HepG2 (cell line): ENCODE results near the gene IRGQ.

Source experiments
- E2F5 ChIP-seq: sonication (generic); formaldehyde crosslinking; conservative IDR thresholded peaks from 2 replicates; pipeline ENCODE4 v1.4.0; 2020; ENCODE audit warnings: missing genetic modification reagents
- GMEB1 ChIP-seq: sonication (generic); formaldehyde crosslinking; IDR thresholded peaks from 2 replicates; pipeline ENCODE4 v1.5.1; 2020; ENCODE audit warnings: missing genetic modification reagents, mild to moderate bottlenecking, borderline replicate concordance
- MXI1 ChIP-seq: IDR thresholded peaks from 3 replicates; pipeline ENCODE4 v1.6.1; 2012; ENCODE audit warnings: low read depth, low read length, inconsistent platforms, borderline replicate concordance
- NR1H2 ChIP-seq: sonication (generic); formaldehyde crosslinking; IDR thresholded peaks from 2 replicates; pipeline ENCODE4 v1.8.1; 2022; ENCODE audit warnings: low read depth, missing genetic modification reagents, borderline replicate concordance
- RFX5 ChIP-seq: IDR thresholded peaks from 2 replicates; pipeline ENCODE4 v1.6.1; 2011; ENCODE audit warnings: low read depth, low read length, improper control_type of control experiment
- TARDBP ChIP-seq: sonication (generic); formaldehyde crosslinking; IDR thresholded peaks from 2 replicates; pipeline ENCODE4 v1.8.0; 2022; ENCODE audit warnings: mild to moderate bottlenecking, missing genetic modification reagents
- TF ChIP-seq, protein P1 (sequence below): sonication (generic); formaldehyde crosslinking; IDR thresholded peaks from 2 replicates; pipeline ENCODE4 v1.5.0; 2020; ENCODE audit warnings: mild to moderate bottlenecking, missing genetic modification reagents, moderate library complexity
- TF ChIP-seq, protein P2 (sequence below): sonication (generic); formaldehyde crosslinking; IDR thresholded peaks from 2 replicates; pipeline ENCODE4 v1.8.1; 2023; ENCODE audit warnings: mild to moderate bottlenecking, missing genetic modification reagents
- TF ChIP-seq, protein P3 (sequence below): sonication (generic); formaldehyde crosslinking; IDR thresholded peaks from 2 replicates; pipeline ENCODE4 v1.8.0; 2022; ENCODE audit warnings: missing genetic modification reagents, mild to moderate bottlenecking, inconsistent platforms, borderline replicate concordance
- TF ChIP-seq, protein P4 (sequence below): sonication (generic); formaldehyde crosslinking; IDR thresholded peaks from 2 replicates; pipeline ENCODE4 v1.4.0; 2020; ENCODE audit warnings: missing genetic modification reagents

DNA sequence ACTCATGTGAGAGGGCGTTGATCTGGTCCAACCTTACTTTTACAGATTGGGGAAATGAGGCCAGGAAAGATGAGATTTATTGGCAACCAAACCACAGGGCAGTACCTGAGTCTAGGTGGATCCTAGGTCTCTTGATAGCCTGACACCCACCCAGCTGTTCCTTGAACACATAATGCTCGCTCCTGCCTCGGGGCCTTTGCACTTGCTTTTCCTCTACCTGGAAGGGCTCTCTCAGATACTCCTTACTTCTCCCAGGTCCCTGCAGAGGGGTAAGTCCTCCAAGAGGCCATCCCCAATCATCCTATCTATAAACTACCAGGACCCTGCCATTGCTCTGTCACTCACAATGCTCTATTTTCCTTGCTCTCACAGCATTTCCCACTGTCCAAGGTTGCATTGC, 55.6 kb downstream of the IRGQ start:
- TF ChIP-seq GMEB1 (CRISPR knock-in tag) (no peak), RFX5 (no peak), NR1H2 (CRISPR knock-in tag) (no peak), E2F5 (no peak), TARDBP (CRISPR knock-in tag) (no peak), MXI1 (no peak)
- TF ChIP-seq, protein P1, sequence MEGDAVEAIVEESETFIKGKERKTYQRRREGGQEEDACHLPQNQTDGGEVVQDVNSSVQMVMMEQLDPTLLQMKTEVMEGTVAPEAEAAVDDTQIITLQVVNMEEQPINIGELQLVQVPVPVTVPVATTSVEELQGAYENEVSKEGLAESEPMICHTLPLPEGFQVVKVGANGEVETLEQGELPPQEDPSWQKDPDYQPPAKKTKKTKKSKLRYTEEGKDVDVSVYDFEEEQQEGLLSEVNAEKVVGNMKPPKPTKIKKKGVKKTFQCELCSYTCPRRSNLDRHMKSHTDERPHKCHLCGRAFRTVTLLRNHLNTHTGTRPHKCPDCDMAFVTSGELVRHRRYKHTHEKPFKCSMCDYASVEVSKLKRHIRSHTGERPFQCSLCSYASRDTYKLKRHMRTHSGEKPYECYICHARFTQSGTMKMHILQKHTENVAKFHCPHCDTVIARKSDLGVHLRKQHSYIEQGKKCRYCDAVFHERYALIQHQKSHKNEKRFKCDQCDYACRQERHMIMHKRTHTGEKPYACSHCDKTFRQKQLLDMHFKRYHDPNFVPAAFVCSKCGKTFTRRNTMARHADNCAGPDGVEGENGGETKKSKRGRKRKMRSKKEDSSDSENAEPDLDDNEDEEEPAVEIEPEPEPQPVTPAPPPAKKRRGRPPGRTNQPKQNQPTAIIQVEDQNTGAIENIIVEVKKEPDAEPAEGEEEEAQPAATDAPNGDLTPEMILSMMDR (CRISPR knock-in tag): no peak
- TF ChIP-seq, protein P2, sequence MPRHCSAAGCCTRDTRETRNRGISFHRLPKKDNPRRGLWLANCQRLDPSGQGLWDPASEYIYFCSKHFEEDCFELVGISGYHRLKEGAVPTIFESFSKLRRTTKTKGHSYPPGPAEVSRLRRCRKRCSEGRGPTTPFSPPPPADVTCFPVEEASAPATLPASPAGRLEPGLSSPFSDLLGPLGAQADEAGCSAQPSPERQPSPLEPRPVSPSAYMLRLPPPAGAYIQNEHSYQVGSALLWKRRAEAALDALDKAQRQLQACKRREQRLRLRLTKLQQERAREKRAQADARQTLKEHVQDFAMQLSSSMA (CRISPR knock-in tag): no peak
- TF ChIP-seq, protein P3, sequence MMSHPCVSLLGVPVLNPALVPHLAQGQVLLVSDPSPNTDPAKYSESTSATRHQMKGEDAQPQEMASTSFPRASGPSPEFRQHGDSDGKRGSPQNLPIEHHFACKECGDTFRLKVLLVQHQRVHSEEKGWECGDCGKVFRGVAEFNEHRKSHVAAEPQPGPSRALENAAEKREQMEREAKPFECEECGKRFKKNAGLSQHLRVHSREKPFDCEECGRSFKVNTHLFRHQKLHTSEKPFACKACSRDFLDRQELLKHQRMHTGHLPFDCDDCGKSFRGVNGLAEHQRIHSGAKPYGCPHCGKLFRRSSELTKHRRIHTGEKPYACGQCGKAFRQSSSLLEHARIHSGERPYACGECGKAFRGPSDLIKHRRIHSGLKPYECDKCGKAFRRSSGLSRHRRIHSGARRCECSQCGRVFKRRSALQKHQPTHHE (CRISPR knock-in tag): no peak
- TF ChIP-seq, protein P4, sequence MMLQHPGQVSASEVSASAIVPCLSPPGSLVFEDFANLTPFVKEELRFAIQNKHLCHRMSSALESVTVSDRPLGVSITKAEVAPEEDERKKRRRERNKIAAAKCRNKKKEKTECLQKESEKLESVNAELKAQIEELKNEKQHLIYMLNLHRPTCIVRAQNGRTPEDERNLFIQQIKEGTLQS (CRISPR knock-in tag): no peak
